D721Med (cell line): ENCODE results near the gene STT3B.

ENCODE experiments used
- DNase-seq: peaks from one replicate; pipeline ENCODE4 v3.0.0; 2011; ENCODE audit warnings: low spot score; ENCODE audit not compliant: insufficient read length
- FAIRE-seq: peaks from 2 replicates; lab custom pipeline; 2011; peaks lifted over from hg19 to GRCh38; lab: Jason Lieb, UNC
- TF ChIP-seq, protein P1 (sequence below): IDR thresholded peaks from 2 replicates; pipeline ENCODE4 v1.5.1; 2012; ENCODE audit warnings: mild to moderate bottlenecking, control low read depth; ENCODE audit not compliant: insufficient read depth; ENCODE audit errors: missing control alignments

STT3B gene

DNA sequence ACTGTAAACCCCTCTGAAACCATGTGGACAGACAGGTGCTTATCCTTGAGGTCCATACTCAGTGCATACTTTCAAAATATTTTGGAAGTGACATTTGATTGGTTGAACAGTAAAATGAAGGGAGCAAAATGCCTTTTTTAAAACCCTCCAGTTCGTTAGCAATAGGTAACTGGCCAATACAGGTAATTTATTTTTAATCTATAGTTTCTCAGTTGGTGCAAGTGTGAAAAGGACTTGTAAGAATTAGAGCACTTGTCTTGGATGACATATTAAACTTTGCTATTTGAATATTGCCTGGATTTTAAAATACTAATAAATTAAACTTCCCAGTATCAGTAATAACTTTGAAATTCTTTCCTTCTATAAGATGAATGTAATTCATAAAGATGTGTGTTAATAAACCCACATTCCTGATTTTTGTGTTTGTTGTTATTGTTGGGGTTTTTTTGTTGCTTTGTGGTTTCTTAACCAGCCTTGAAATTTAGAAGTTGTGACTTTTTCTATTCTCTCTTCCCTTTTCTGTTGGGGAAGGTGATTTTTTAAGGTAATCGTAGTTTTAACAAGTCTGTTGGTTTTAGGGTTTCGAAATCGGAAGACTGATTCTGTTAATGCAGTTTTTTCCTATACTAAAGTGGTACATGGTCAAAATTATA lies 90.0 kb downstream of the STT3B start:
- DNase-seq (no peak), FAIRE-seq (no peak)
- TF ChIP-seq, protein P1, sequence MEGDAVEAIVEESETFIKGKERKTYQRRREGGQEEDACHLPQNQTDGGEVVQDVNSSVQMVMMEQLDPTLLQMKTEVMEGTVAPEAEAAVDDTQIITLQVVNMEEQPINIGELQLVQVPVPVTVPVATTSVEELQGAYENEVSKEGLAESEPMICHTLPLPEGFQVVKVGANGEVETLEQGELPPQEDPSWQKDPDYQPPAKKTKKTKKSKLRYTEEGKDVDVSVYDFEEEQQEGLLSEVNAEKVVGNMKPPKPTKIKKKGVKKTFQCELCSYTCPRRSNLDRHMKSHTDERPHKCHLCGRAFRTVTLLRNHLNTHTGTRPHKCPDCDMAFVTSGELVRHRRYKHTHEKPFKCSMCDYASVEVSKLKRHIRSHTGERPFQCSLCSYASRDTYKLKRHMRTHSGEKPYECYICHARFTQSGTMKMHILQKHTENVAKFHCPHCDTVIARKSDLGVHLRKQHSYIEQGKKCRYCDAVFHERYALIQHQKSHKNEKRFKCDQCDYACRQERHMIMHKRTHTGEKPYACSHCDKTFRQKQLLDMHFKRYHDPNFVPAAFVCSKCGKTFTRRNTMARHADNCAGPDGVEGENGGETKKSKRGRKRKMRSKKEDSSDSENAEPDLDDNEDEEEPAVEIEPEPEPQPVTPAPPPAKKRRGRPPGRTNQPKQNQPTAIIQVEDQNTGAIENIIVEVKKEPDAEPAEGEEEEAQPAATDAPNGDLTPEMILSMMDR: no peak

DNA sequence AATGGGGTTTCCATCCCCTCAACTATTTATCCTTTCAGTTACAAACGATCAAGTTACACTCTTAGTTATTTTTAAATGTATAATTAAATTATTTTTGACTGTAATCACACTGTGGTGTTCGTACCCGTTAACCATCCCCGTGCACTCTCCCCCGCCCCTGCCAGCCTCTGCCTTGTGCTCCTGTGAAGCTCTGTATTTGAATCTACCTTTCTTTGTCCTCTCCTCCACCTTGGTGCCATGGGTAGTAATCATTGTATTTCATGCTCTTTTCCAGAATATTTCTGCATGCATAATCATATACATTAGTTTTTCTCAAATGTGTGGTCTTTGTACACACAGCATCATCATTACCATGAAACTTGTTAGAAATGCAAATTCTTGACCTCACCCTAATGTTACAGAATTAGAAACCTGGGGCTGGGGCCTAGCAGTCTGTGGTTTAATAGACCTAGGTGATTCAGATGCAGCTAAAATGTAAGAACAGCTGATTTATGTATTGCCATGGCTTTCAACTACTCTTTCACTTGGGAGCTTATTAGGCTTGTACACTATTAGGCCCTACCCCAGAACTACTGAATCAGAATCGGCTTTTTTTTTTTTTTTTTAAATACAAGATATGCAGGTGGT lies 91.5 kb downstream of the STT3B start:
- TF ChIP-seq, protein P1: no peak
- DNase-seq (no peak), FAIRE-seq (no peak)

DNA sequence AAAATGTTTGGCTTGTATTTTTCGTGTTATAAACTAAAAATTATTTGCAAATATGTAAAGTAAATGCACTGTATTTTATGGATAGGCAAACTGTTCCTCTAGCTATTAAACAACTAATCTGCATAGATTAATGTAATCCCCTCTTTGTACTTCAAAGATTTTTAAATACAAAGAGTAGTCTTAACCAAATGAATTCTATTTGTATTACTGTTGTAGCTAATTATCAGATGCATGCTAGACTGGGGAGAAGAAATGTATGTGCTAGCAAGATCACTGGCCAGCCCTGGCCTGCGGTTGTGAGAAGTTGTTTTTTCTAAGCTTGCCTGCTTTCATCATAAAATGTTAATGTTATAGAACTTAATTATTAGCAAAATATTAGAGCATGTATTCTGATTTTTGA lies 92.6 kb downstream of the STT3B start:
- no peak for FAIRE-seq
- TF ChIP-seq, protein P1: no peak

DNA sequence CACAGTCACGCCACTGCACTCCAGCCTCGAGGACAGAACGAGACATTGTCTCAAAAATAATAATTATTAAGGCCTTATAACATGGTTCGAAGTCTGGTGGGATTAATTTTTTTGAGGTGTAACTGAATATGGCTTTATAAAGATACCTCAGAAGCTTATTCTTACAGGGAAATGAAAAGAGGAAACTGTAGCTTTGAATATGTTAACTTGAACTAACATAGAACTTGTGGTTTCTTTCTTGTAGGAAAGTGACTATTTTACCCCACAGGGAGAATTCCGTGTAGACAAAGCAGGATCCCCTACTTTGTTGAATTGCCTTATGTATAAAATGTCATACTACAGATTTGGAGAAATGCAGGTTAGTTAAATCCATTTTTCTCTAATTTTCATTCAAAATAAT lies 96.3 kb downstream of the STT3B start:
- FAIRE-seq (no peak), DNase-seq (no peak)
- TF ChIP-seq, protein P1: no peak

More for the DNA sequence above, 92.6 kb downstream of the STT3B start:
- no peak for DNase-seq

DNA sequence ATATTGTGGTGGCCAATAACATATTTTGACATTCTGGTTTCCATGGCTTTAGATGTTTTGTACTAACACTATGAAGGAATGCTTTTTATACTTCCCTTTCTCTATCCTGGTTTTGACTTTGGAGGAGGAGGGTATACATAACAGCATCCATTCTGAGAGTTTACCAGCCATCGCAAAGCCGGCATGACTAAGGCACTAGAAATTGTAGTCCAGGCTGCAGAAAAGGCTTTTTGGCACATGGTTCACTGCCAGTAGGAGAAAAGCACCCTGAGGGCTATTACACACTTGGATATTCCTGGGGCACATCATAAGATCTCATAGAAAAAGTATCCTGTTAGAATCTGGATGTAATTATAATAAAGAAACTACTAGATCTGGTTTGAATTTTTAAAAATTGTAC lies 101.8 kb downstream of the STT3B start:
- TF ChIP-seq, protein P1: no peak
- no peak for FAIRE-seq
- DNase-seq: no peak

DNA sequence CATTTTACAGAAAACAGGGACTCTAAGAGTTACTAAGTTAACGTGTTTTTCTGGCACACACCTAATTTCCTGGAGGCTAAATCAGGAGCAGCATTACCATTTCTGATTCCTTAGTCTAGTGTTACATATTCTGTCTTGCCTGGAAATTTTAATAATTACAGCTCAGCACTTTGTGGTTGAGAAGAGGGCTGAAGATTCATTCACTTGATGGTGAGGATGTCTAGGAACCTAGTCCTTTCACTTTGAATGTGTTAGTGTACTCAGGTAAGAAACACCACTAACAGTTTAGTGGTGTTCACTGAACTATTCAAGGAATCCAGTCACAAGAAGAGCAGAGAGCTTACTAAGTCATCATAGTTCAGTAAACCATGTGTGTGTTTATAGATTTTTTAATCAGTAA lies 102.8 kb downstream of the STT3B start:
- TF ChIP-seq, protein P1: no peak
- FAIRE-seq (no peak), DNase-seq (no peak)

DNA sequence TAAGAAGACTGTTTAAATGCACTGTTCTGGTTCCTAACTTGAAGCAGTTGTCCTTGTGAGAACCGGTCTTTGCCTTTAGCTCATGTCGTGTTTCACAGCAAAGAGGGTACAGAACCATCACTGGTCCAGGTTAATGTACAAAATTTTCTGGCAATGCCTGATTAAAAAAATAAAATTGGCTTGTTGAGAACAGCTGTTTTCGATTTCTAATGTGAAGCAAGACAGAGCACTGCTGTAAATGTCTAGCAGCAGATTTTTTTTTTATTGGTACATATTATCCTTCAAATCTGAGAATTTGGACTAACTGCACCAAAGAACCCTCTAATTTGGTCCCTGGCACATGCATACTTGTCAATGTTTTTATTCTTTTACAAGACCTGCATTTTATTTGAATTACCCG lies 103.3 kb downstream of the STT3B start:
- DNase-seq (no peak), FAIRE-seq (no peak)
- TF ChIP-seq, protein P1: no peak
